GM12864 (cell line): ENCODE results near the gene NHP2.

ENCODE experiments used
- DNase-seq: peaks from one replicate; pipeline ENCODE4 v3.0.0-alpha.2; 2011; ENCODE audit warnings: low read depth
- H3K4me3 ChIP-seq: 2 replicates; pipeline ENCODE4 v1.5.1; 2011; ENCODE audit warnings: mild to moderate bottlenecking, low read depth, low read length, control low read depth
- TF ChIP-seq, protein P1 (sequence below): IDR thresholded peaks from 2 replicates; pipeline ENCODE4 v1.5.1; 2011; ENCODE audit warnings: low read depth, mild to moderate bottlenecking, moderate library complexity, low read length, control low read depth, inconsistent platforms; ENCODE audit errors: missing control alignments

The NHP2 gene

DNA sequence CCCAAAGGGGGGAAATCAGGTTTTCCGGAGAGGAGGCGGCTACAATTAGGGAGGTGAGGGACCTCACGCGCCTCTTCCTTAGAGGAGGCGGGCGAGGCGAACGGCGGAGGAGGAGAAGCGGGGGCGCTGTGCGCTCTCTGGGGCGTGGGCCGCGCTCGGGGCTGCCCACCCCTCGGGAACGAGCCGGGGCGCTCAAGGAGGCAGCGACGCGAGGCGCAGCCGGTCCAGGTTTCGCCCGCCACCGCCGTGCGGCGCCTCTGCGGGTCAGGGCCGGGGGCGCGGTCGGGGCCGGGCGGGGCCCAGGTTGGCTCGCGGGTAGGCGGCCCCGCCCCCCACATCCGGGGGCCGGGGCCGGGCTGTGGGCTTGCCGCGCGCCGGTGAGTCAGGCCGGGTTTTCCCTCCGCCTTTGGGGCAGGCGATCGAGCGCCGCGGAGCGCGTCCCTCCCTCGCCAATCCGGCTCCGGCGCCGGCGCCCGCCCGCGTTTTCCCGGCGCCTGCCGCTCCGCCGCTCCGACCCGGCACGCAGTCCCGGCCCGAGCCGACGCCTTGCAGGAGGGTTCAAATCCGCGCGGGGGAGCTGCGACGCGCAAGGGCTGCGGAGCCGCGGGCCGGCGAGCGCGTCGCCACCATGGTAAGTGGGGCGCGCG lies 40.4 kb downstream of the NHP2 start, which contains the start of gene N4BP3:
N4BP3 (plus strand) TSS at position 392 of the 647 bp plus-strand sequence. CDS start 6,052 bp downstream, outside the sequence.
- TF ChIP-seq, protein P1, sequence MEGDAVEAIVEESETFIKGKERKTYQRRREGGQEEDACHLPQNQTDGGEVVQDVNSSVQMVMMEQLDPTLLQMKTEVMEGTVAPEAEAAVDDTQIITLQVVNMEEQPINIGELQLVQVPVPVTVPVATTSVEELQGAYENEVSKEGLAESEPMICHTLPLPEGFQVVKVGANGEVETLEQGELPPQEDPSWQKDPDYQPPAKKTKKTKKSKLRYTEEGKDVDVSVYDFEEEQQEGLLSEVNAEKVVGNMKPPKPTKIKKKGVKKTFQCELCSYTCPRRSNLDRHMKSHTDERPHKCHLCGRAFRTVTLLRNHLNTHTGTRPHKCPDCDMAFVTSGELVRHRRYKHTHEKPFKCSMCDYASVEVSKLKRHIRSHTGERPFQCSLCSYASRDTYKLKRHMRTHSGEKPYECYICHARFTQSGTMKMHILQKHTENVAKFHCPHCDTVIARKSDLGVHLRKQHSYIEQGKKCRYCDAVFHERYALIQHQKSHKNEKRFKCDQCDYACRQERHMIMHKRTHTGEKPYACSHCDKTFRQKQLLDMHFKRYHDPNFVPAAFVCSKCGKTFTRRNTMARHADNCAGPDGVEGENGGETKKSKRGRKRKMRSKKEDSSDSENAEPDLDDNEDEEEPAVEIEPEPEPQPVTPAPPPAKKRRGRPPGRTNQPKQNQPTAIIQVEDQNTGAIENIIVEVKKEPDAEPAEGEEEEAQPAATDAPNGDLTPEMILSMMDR = peak; percentile 25
- DNase-seq = no peak
- peak within 1 kb of the TSS; percentile 90 for H3K4me3 ChIP-seq

DNA sequence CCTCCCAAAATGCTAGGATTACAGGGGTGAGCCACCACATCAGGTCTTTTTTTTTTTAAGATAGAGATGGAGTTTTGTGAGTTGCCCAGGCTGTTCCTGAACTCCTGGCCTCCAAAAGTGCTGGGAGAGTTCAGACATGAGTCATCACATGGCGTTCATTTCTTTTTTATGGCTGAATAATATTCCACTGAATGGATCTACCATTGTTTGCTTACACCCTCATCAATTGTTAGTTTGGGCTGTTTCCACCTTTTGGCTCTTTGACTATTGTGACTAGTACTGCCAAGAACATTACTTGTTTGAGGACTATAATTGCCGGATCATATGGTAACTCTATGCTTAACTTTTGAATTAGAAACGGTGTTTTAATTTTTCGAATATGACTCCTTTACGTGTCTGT lies 41.1 kb downstream of the NHP2 start:
- TF ChIP-seq, protein P1 = no peak
- H3K4me3 ChIP-seq = peak overlapping the region; percentile 90; the same call in 1 of the 2 replicates
- no peak for DNase-seq

DNA sequence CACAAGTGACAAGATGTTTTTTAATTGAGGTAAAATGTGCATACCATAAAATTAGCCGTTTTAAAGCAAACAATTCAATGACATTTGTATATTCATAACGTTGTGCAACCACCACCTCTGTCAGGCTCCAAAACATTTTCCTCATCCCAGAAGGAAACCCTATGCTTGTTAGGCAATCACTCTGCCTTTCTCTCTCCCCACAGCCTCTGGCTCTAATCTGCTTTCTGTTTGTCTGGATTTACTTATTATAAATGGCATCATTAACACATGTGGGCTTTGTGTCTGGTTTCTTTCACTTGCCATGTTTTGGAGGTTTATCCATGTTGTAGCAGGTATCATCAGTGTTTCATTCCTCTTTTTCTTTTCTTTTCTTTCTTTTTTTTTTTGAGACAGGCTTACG lies 41.8 kb downstream of the NHP2 start:
- H3K4me3 ChIP-seq = no peak overlapping the region
- TF ChIP-seq, protein P1 = no peak
- DNase-seq = no peak

DNA sequence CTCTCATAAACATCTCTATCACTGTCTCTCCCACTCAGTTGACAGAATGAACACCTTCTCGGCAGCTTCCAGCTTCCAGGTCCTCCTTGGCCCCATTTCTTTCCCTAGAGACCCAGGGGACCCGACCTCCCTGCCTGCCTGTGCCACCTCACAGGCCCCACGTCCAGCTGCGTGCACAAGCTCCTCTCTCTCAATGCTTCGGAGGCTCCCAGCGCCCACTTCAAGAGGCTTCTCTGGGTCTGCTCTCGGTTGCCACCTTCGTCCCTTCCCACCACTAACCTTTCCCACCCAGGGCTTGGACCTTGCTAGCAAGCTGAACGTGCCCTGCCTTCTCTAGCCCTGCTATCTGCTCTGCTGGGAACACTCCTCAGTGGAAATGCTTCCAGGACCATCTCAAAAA lies 43.2 kb downstream of the NHP2 start:
- TF ChIP-seq, protein P1 = no peak
- DNase-seq = no peak
- H3K4me3 ChIP-seq = no peak overlapping the region

DNA sequence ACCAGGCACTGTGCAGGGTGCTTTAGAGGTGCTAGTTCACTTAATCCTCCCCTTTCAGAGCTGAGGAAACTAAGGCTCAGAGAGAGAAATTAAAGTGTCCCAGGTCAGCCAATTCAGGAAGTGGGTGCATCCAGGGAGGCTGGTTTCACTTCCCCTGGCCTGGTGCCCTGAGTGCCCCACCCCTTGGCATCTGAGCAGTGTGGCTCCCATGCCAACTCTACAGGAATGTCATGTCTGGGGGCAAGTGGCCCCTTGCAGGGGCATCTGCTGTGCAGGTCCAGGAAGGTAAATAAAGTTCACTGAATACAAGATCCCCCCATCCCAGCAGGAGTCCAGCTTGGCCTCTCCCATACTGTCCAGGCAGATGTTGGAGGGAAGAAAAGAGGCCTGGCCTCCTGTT lies 44.7 kb downstream of the NHP2 start:
- no peak for DNase-seq
- H3K4me3 ChIP-seq = no peak overlapping the region
- TF ChIP-seq, protein P1 = no peak

DNA sequence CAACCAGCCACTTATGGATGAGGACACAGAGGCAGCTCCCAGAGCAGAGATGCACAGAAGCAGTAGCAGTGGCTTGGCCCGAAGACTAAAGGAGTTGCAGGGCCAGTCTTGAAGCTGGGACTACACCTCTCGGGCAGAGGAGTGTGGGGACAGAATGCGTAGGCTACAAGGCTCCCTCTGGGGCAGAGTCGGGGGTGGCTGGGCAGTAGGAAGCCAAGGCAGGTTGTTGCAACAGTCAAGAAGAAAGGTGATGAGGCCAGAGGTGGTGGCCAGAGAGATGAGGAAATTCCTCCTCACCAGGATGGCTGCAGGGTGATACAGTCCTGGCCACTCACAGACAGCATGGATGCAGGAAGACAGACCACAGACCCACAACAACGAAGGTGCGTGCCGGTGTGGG lies 45.2 kb downstream of the NHP2 start:
- no peak overlapping the region for H3K4me3 ChIP-seq
- DNase-seq = no peak
- TF ChIP-seq, protein P1 = no peak

DNA sequence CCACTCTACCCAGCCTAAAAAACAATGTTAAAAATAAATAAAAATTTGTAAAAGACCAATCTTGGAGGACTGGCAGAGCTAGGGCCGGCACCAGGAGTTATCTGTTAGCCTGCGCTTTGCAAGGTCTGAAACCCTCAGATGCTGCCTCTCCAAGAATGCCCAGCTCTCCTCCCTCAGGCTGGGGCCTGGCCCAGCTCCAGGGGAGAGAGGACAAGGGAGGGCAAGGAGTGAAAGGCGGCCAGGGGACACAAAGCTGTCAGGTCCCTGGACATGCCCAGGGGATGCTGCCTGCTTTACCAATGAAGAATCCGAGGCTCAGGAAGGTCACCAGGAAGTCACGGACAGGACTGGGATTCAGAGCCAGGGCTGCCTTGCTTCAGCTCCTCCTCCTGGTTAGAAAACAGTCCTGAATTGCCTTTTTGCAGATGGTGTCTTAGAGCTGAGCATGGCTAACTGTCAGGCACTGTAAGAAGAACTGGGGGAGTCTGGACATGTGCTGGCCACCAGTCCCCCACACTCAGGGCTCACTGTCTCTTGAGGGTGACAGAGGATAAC lies 45.9 kb downstream of the NHP2 start:
- TF ChIP-seq, protein P1 = no peak
- DNase-seq = no peak

More for the DNA sequence above, 45.9 kb downstream of the NHP2 start:
- H3K4me3 ChIP-seq = no peak overlapping the region
